ENCODE data around the gene STH. TPM values are rescaled to one million over a fixed set of nuclear protein-coding genes. Genes with fewer than 3 reads are reported as not detected.
A peak's percentile ranks its signal among the peaks of the same experiment; 100 is the strongest.

Gene STH
- total RNA-seq, 1 donor from 2014 or later: not detected

DNA sequence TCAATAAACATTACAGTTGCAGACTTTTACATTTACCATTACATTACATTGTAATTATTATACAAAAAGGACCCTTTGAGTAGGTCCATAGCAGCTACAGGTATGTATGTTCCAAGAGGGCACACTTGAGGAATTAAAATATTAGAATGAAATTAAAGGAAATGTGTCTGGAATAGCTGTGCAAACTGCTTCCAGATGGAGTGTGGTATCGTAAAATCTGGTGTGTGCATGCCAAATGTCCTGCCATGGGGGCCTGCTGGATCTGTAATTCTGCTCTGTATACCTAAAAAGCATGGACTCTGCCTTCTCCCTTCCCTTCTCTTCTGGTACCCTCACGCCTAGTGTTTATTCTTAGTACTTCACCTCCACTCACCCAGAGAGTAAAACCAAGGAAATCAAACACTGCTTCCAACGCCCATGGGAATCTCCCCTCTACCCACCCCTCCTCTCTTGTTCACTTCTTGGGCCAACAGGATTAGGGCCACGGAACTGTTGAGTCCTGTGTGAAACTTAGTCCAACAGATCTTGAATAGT lies 38.7 kb downstream of the STH start:
- Histone ChIP-seq H3K4me3 (ENCODE audit: low read length in 3 of 3) (no peak overlapping the region), H3K4me1 (ENCODE audit: control insufficient read depth in 3 of 3, insufficient read depth in 3 of 3, low read length in 3 of 3) (peaks cover 27 to 41% (median 40%) of the 10 kb centered on the region in 3 donors), H3K9me3 (ENCODE audit: control insufficient read depth in 3 of 3, low read length in 3 of 3) (no peaks in the 10 kb centered on the region), H3K36me3 (ENCODE audit: control insufficient read depth in 3 of 3, insufficient read depth in 3 of 3, low read length in 3 of 3) (peaks cover 34 to 58% (median 37%) of the 10 kb centered on the region in 3 donors), H3K27me3 (ENCODE audit: control insufficient read depth in 3 of 3, insufficient read depth in 3 of 3, low read length in 3 of 3) (no peaks in the 10 kb centered on the region), H3K27ac (ENCODE audit: low read depth, low read length) (no peak overlapping the region), H3K9ac (ENCODE audit: low read depth in 1 of 3, low read length in 3 of 3) (no peak overlapping the region)

GRCh38 chr17:46038414-46038813 lies 39.4 kb downstream of the STH start:
- peaks cover 27 to 52% (median 35%) of the 10 kb centered on the region in 3 donors for H3K36me3 ChIP-seq (ENCODE audit: control insufficient read depth in 3 of 3, insufficient read depth in 3 of 3, low read length in 3 of 3)
- H3K4me3 ChIP-seq (ENCODE audit: low read length in 3 of 3): no peak overlapping the region
- H3K4me1 ChIP-seq (ENCODE audit: control insufficient read depth in 3 of 3, insufficient read depth in 3 of 3, low read length in 3 of 3): peaks cover 27 to 41% (median 40%) of the 10 kb centered on the region in 3 donors
- H3K27ac ChIP-seq (ENCODE audit: low read depth, low read length): no peak overlapping the region
- no peaks in the 10 kb centered on the region for H3K27me3 ChIP-seq (ENCODE audit: control insufficient read depth in 3 of 3, insufficient read depth in 3 of 3, low read length in 3 of 3)
- H3K9ac ChIP-seq (ENCODE audit: low read depth in 1 of 3, low read length in 3 of 3): no peak overlapping the region
- H3K9me3 ChIP-seq (ENCODE audit: control insufficient read depth in 3 of 3, low read length in 3 of 3): no peaks in the 10 kb centered on the region

DNA sequence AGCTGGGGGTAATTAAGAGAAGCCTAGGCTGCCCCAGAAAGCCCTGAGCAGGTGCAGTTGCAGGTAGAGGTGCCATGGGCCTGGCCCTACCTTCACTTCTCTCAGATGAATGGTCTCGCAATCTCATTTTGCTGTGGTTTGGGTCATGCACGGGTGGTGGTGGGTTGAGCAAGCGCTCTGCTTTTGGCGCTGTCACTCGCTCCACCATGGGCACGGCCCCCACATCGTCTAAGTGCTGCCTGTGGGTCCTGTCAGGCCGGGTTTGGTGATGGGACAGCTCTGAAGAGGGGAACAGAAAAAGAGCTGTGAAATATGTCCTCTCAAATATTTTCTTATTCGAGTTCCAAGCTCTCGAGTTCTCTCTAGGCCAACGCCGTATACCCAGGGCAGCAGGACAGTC lies 39.9 kb downstream of the STH start:
- Histone ChIP-seq H3K27me3 (ENCODE audit: control insufficient read depth in 3 of 3, insufficient read depth in 3 of 3, low read length in 3 of 3) (no peaks in the 10 kb centered on the region), H3K4me1 (ENCODE audit: control insufficient read depth in 3 of 3, insufficient read depth in 3 of 3, low read length in 3 of 3) (peaks cover 28 to 42% (median 41%) of the 10 kb centered on the region in 3 donors), H3K9ac (ENCODE audit: low read depth in 1 of 3, low read length in 3 of 3) (no peak overlapping the region), H3K27ac (ENCODE audit: low read depth, low read length) (peak overlapping the region; percentile 46), H3K9me3 (ENCODE audit: control insufficient read depth in 3 of 3, low read length in 3 of 3) (no peaks in the 10 kb centered on the region), H3K36me3 (ENCODE audit: control insufficient read depth in 3 of 3, insufficient read depth in 3 of 3, low read length in 3 of 3) (peaks cover 24 to 46% (median 30%) of the 10 kb centered on the region in 3 donors), H3K4me3 (ENCODE audit: low read length in 3 of 3) (no peak overlapping the region)

GRCh38 chr17:46039592-46040186 lies 40.6 kb downstream of the STH start:
- H3K4me1 ChIP-seq (ENCODE audit: control insufficient read depth in 3 of 3, insufficient read depth in 3 of 3, low read length in 3 of 3): peaks cover 35 to 45% (median 44%) of the 10 kb centered on the region in 3 donors
- no peaks in the 10 kb centered on the region for H3K9me3 ChIP-seq (ENCODE audit: control insufficient read depth in 3 of 3, low read length in 3 of 3)
- H3K4me3 ChIP-seq (ENCODE audit: low read length in 3 of 3): no peak overlapping the region
- H3K27ac ChIP-seq (ENCODE audit: low read depth, low read length): peak overlapping the region; percentile 46
- H3K9ac ChIP-seq (ENCODE audit: low read depth in 1 of 3, low read length in 3 of 3): no peak overlapping the region
- peaks cover 22 to 40% (median 24%) of the 10 kb centered on the region in 3 donors for H3K36me3 ChIP-seq (ENCODE audit: control insufficient read depth in 3 of 3, insufficient read depth in 3 of 3, low read length in 3 of 3)
- H3K27me3 ChIP-seq (ENCODE audit: control insufficient read depth in 3 of 3, insufficient read depth in 3 of 3, low read length in 3 of 3): no peaks in the 10 kb centered on the region

DNA sequence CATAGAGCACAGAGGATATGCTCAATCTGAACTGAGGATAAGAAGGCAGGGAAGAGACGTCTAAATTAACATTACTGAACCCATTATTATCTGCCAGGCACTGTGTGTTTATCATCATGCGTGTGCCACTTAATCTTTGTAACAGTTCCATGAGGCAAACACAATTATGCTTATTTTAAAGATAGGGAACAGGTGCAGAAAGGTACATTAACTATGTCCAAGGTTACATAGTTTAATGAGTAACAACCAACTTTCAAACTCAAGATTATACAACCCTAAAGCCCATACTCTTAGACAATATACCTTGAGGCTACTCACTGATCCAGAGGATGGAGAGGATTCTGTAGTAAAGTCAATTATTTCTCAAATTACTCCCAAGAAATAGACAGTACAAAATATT lies 43.2 kb downstream of the STH start:
- Histone ChIP-seq H3K9ac (ENCODE audit: low read depth in 1 of 3, low read length in 3 of 3) (no peak overlapping the region), H3K9me3 (ENCODE audit: control insufficient read depth in 3 of 3, low read length in 3 of 3) (no peaks in the 10 kb centered on the region), H3K4me3 (ENCODE audit: low read length in 3 of 3) (no peak overlapping the region), H3K4me1 (ENCODE audit: control insufficient read depth in 3 of 3, insufficient read depth in 3 of 3, low read length in 3 of 3) (peaks cover 34 to 39% (median 38%) of the 10 kb centered on the region in 3 donors), H3K27me3 (ENCODE audit: control insufficient read depth in 3 of 3, insufficient read depth in 3 of 3, low read length in 3 of 3) (no peaks in the 10 kb centered on the region), H3K27ac (ENCODE audit: low read depth, low read length) (no peak overlapping the region), H3K36me3 (ENCODE audit: control insufficient read depth in 3 of 3, insufficient read depth in 3 of 3, low read length in 3 of 3) (peaks cover 21 to 28% (median 24%) of the 10 kb centered on the region in 3 donors)

DNA sequence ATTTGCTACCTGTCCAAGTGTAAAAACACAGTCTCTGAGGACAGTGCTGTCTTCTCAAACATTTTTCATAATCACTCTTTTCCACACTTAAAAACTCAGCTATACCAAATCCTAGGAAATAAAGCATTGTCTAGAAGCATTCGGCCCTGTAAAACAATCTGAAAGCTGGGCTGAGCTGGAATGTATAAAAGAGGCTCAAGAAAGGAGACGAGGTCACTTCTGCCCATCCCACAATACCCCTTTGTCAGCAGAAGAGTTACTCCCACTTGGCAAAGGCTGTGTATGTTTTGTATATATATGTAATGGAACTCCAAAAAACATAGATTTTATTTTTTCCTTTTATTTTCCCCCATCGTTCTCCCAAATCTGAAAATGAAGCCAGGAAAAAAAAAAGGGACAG lies 43.9 kb downstream of the STH start:
- Histone ChIP-seq H3K9ac (ENCODE audit: low read depth in 1 of 3, low read length in 3 of 3) (no peak overlapping the region), H3K4me3 (ENCODE audit: low read length in 3 of 3) (no peak overlapping the region), H3K4me1 (ENCODE audit: control insufficient read depth in 3 of 3, insufficient read depth in 3 of 3, low read length in 3 of 3) (peaks cover 32 to 38% (median 36%) of the 10 kb centered on the region in 3 donors), H3K27ac (ENCODE audit: low read depth, low read length) (peak overlapping the region; percentile 26), H3K27me3 (ENCODE audit: control insufficient read depth in 3 of 3, insufficient read depth in 3 of 3, low read length in 3 of 3) (no peaks in the 10 kb centered on the region), H3K36me3 (ENCODE audit: control insufficient read depth in 3 of 3, insufficient read depth in 3 of 3, low read length in 3 of 3) (peaks cover 15 to 25% (median 19%) of the 10 kb centered on the region in 3 donors), H3K9me3 (ENCODE audit: control insufficient read depth in 3 of 3, low read length in 3 of 3) (no peaks in the 10 kb centered on the region)

GRCh38 chr17:46043606-46044005 lies 44.6 kb downstream of the STH start:
- H3K27ac ChIP-seq (ENCODE audit: low read depth, low read length): peak overlapping the region; percentile 26
- peaks cover 8 to 20% (median 12%) of the 10 kb centered on the region in 3 donors for H3K36me3 ChIP-seq (ENCODE audit: control insufficient read depth in 3 of 3, insufficient read depth in 3 of 3, low read length in 3 of 3)
- no peaks in the 10 kb centered on the region for H3K9me3 ChIP-seq (ENCODE audit: control insufficient read depth in 3 of 3, low read length in 3 of 3)
- H3K4me3 ChIP-seq (ENCODE audit: low read length in 3 of 3): no peak overlapping the region
- H3K9ac ChIP-seq (ENCODE audit: low read depth in 1 of 3, low read length in 3 of 3): no peak overlapping the region
- no peaks in the 10 kb centered on the region for H3K27me3 ChIP-seq (ENCODE audit: control insufficient read depth in 3 of 3, insufficient read depth in 3 of 3, low read length in 3 of 3)
- H3K4me1 ChIP-seq (ENCODE audit: control insufficient read depth in 3 of 3, insufficient read depth in 3 of 3, low read length in 3 of 3): peaks cover 26 to 32% (median 30%) of the 10 kb centered on the region in 3 donors

- Histone ChIP-seq H3K9me3 (ENCODE audit: control insufficient read depth in 3 of 3, low read length in 3 of 3) (no peaks in the 10 kb centered on the region), H3K27ac (ENCODE audit: low read depth, low read length) (peak overlapping the region; percentile 26), H3K9ac (ENCODE audit: low read depth in 1 of 3, low read length in 3 of 3) (peak overlapping the region in 1 of 3 donors; percentile 9), H3K36me3 (ENCODE audit: control insufficient read depth in 3 of 3, insufficient read depth in 3 of 3, low read length in 3 of 3) (peaks cover 6 to 14% (median 8%) of the 10 kb centered on the region in 3 donors), H3K4me1 (ENCODE audit: control insufficient read depth in 3 of 3, insufficient read depth in 3 of 3, low read length in 3 of 3) (peaks cover 18 to 24% (median 22%) of the 10 kb centered on the region in 3 donors), H3K27me3 (ENCODE audit: control insufficient read depth in 3 of 3, insufficient read depth in 3 of 3, low read length in 3 of 3) (no peaks in the 10 kb centered on the region), H3K4me3 (ENCODE audit: low read length in 3 of 3) (no peak overlapping the region)
Measured at GRCh38 chr17:46044286-46044928, 45.4 kb downstream of the STH start.

GRCh38 chr17:46044989-46045388 lies 45.9 kb downstream of the STH start:
- peaks cover 6 to 15% (median 13%) of the 10 kb centered on the region in 3 donors for H3K36me3 ChIP-seq (ENCODE audit: control insufficient read depth in 3 of 3, insufficient read depth in 3 of 3, low read length in 3 of 3)
- peak overlapping the region; percentile 6 for H3K27ac ChIP-seq (ENCODE audit: low read depth, low read length)

GRCh38 chr17:46045639-46046038 lies 46.6 kb downstream of the STH start:
- Histone ChIP-seq H3K27me3 (ENCODE audit: control insufficient read depth in 3 of 3, insufficient read depth in 3 of 3, low read length in 3 of 3) (no peaks in the 10 kb centered on the region), H3K4me3 (ENCODE audit: low read length in 3 of 3) (no peak overlapping the region), H3K9me3 (ENCODE audit: control insufficient read depth in 3 of 3, low read length in 3 of 3) (no peaks in the 10 kb centered on the region), H3K36me3 (ENCODE audit: control insufficient read depth in 3 of 3, insufficient read depth in 3 of 3, low read length in 3 of 3) (peaks cover 12 to 21% (median 19%) of the 10 kb centered on the region in 3 donors), H3K27ac (ENCODE audit: low read depth, low read length) (peak overlapping the region; percentile 19), H3K4me1 (ENCODE audit: control insufficient read depth in 3 of 3, insufficient read depth in 3 of 3, low read length in 3 of 3) (peaks cover 9 to 16% (median 15%) of the 10 kb centered on the region in 3 donors), H3K9ac (ENCODE audit: low read depth in 1 of 3, low read length in 3 of 3) (no peak overlapping the region)

More at GRCh38 chr17:46044989-46045388, 45.9 kb downstream of the STH start:
- Histone ChIP-seq H3K4me1 (ENCODE audit: control insufficient read depth in 3 of 3, insufficient read depth in 3 of 3, low read length in 3 of 3) (peaks cover 12 to 18% (median 17%) of the 10 kb centered on the region in 3 donors), H3K4me3 (ENCODE audit: low read length in 3 of 3) (no peak overlapping the region), H3K9ac (ENCODE audit: low read depth in 1 of 3, low read length in 3 of 3) (no peak overlapping the region), H3K27me3 (ENCODE audit: control insufficient read depth in 3 of 3, insufficient read depth in 3 of 3, low read length in 3 of 3) (no peaks in the 10 kb centered on the region), H3K9me3 (ENCODE audit: control insufficient read depth in 3 of 3, low read length in 3 of 3) (no peaks in the 10 kb centered on the region)
